ENCODE measurements around the gene AOPEP. TPM values are rescaled to one million over a fixed set of nuclear protein-coding genes. Genes with fewer than 3 reads are reported as not detected.

Gene AOPEP
- polyA plus RNA-seq, 1 of the 3 experiments (the other 2 are of a cell fraction) = 54.6 TPM

- Histone ChIP-seq H3K36me3 (replicated peaks in 1 of 2; ENCODE audit: control insufficient read depth in 1 of 2, insufficient read depth in 2 of 2, low read length in 1 of 2) (no peaks in the 10 kb centered on the region), H3K27ac (ENCODE audit: low read depth in 2 of 2, low read length in 1 of 2) (no peak overlapping the region), H3F3A (replicated peaks; ENCODE audit: insufficient read depth) (no peaks in the 10 kb centered on the region), H3K9me2 (no peaks in the 10 kb centered on the region), H3K9ac (no peak overlapping the region), H2AFZ (ENCODE audit: low read depth) (no peak overlapping the region), H3K9me3 (no peaks in the 10 kb centered on the region), H3K27me3 (ENCODE audit: insufficient read depth) (no peaks in the 10 kb centered on the region), H3K4me2 (no peak overlapping the region), H3K79me2 (ENCODE audit: insufficient read depth) (no peaks in the 10 kb centered on the region), H3K4me3 (ENCODE audit: low read depth in 2 of 2, low read length in 1 of 2) (no peak overlapping the region), H3K4me1 (ENCODE audit: control insufficient read depth in 1 of 2, insufficient read depth in 2 of 2, low read depth in 1 of 2, low read length in 1 of 2) (peaks cover 0 to 24% of the 10 kb centered on the region in 2 experiments; a peak in 1 of 4 replicates), H4K20me1 (ENCODE audit: insufficient read depth) (no peaks in the 10 kb centered on the region)
- TF ChIP-seq ZBTB33 (IDR thresholded peaks at IDR 0.05; ENCODE audit: borderline replicate concordance, low read depth) = no peak
- no peak for TF ChIP-seq FOXJ3 (CRISPR knock-in tag; IDR thresholded peaks at IDR 0.05)
- TF ChIP-seq MEF2A (IDR thresholded peaks at IDR 0.05; ENCODE audit: borderline replicate concordance, low read depth) = no peak
- TF ChIP-seq, protein P1, sequence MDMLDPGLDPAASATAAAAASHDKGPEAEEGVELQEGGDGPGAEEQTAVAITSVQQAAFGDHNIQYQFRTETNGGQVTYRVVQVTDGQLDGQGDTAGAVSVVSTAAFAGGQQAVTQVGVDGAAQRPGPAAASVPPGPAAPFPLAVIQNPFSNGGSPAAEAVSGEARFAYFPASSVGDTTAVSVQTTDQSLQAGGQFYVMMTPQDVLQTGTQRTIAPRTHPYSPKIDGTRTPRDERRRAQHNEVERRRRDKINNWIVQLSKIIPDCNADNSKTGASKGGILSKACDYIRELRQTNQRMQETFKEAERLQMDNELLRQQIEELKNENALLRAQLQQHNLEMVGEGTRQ (IDR thresholded peaks at IDR 0.05; ENCODE audit: borderline replicate concordance, low read depth, low read length) = no peak
- no peak for TF ChIP-seq IRF3 (IDR thresholded peaks at IDR 0.05; ENCODE audit: low read depth, low read length)
- no peak for TF ChIP-seq RCOR1 (IDR thresholded peaks at IDR 0.05; ENCODE audit: low read length)
- TF ChIP-seq SMC3 (IDR thresholded peaks at IDR 0.05; ENCODE audit: low read depth, low read length) = no peak
- 82% methylated on average over 9 of the region's 9 CpGs for WGBS (ENCODE audit: low lambda C conversion rate)
- CTCF ChIA-PET = interaction anchor here (0.8 kb wide), 1 partner anchor 9 kb away, joined by 3 read pairs; no protein-coding TSS in a partner anchor
- DNase-seq = no peak
- POLR2A ChIA-PET = interaction anchor here (0.5 kb wide), 1 partner anchor 326 kb away, joined by 3 read pairs; no protein-coding TSS in a partner anchor
These were observed 36.2 kb upstream of the AOPEP start for GRCh38 chr9:94690344-94690743.

- ChIA-PET CTCF (interaction anchor here (1.0 to 5.5 kb wide), 2 partner anchors 11 to 86 kb away, joined by 3 to 41 read pairs; no protein-coding TSS in a partner anchor), POLR2A (no interaction called here)
- no peak overlapping the region for H2AFZ ChIP-seq (ENCODE audit: low read depth)
- no peaks in the 10 kb centered on the region for H3K27me3 ChIP-seq (ENCODE audit: insufficient read depth)
- no peaks in the 10 kb centered on the region for H3K9me3 ChIP-seq
- no peaks in the 10 kb centered on the region for H4K20me1 ChIP-seq (ENCODE audit: insufficient read depth)
- peaks cover 0 to 24% of the 10 kb centered on the region in 2 experiments; a peak in 1 of 4 replicates for H3K4me1 ChIP-seq (ENCODE audit: control insufficient read depth in 1 of 2, insufficient read depth in 2 of 2, low read depth in 1 of 2, low read length in 1 of 2)
- H3K4me2 ChIP-seq = no peak overlapping the region
- H3K9me2 ChIP-seq = no peaks in the 10 kb centered on the region
- H3K79me2 ChIP-seq (ENCODE audit: insufficient read depth) = no peaks in the 10 kb centered on the region
- no peaks in the 10 kb centered on the region for H3F3A ChIP-seq (replicated peaks; ENCODE audit: insufficient read depth)
- peak overlapping the region in 1 of 2 experiments; percentile 93; a peak in 1 of 4 replicates for H3K27ac ChIP-seq (ENCODE audit: low read depth in 2 of 2, low read length in 1 of 2)
- no peak overlapping the region for H3K9ac ChIP-seq
- no peaks in the 10 kb centered on the region for H3K36me3 ChIP-seq (replicated peaks in 1 of 2; ENCODE audit: control insufficient read depth in 1 of 2, insufficient read depth in 2 of 2, low read length in 1 of 2)
- no peak overlapping the region for H3K4me3 ChIP-seq (ENCODE audit: low read depth in 2 of 2, low read length in 1 of 2)
- DNase-seq = no peak
- 68% methylated on average over 3 of the region's 4 CpGs for WGBS (ENCODE audit: low lambda C conversion rate)
- TF ChIP-seq, protein P1 (IDR thresholded peaks at IDR 0.05; ENCODE audit: borderline replicate concordance, low read depth, low read length) = no peak
- no peak for TF ChIP-seq USF1 (IDR thresholded peaks at IDR 0.05; ENCODE audit: borderline replicate concordance, low read depth)
- TF ChIP-seq POLR2AphosphoS5 (IDR thresholded peaks at IDR 0.05; ENCODE audit: low read depth, low read length) = no peak
- TF ChIP-seq RXRA (IDR thresholded peaks at IDR 0.05; ENCODE audit: borderline replicate concordance, low read depth) = no peak
- no peak for TF ChIP-seq EZH2phosphoT487 (IDR thresholded peaks at IDR 0.05; ENCODE audit: borderline replicate concordance, low read depth)
- no peak for TF ChIP-seq FOSL2 (IDR thresholded peaks at IDR 0.05; ENCODE audit: borderline replicate concordance, low read depth)
- TF ChIP-seq MAX (IDR thresholded peaks at IDR 0.05; ENCODE audit: low read depth) = no peak
- TF ChIP-seq JUND (IDR thresholded peaks at IDR 0.05) = no peak
- TF ChIP-seq, protein P2, sequence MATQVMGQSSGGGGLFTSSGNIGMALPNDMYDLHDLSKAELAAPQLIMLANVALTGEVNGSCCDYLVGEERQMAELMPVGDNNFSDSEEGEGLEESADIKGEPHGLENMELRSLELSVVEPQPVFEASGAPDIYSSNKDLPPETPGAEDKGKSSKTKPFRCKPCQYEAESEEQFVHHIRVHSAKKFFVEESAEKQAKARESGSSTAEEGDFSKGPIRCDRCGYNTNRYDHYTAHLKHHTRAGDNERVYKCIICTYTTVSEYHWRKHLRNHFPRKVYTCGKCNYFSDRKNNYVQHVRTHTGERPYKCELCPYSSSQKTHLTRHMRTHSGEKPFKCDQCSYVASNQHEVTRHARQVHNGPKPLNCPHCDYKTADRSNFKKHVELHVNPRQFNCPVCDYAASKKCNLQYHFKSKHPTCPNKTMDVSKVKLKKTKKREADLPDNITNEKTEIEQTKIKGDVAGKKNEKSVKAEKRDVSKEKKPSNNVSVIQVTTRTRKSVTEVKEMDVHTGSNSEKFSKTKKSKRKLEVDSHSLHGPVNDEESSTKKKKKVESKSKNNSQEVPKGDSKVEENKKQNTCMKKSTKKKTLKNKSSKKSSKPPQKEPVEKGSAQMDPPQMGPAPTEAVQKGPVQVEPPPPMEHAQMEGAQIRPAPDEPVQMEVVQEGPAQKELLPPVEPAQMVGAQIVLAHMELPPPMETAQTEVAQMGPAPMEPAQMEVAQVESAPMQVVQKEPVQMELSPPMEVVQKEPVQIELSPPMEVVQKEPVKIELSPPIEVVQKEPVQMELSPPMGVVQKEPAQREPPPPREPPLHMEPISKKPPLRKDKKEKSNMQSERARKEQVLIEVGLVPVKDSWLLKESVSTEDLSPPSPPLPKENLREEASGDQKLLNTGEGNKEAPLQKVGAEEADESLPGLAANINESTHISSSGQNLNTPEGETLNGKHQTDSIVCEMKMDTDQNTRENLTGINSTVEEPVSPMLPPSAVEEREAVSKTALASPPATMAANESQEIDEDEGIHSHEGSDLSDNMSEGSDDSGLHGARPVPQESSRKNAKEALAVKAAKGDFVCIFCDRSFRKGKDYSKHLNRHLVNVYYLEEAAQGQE (IDR thresholded peaks at IDR 0.05; ENCODE audit: low read depth, low read length) = no peak
- no peak for TF ChIP-seq ELF1 (IDR thresholded peaks at IDR 0.05)
- TF ChIP-seq SMC3 (IDR thresholded peaks at IDR 0.05; ENCODE audit: low read depth, low read length) = no peak
- no peak for TF ChIP-seq YY1 (IDR thresholded peaks at IDR 0.05; ENCODE audit: low read depth)
- TF ChIP-seq MEF2A (IDR thresholded peaks at IDR 0.05; ENCODE audit: borderline replicate concordance, low read depth) = no peak
These were observed 33.9 kb upstream of the AOPEP start for GRCh38 chr9:94692601-94693000.
